NCI-H524 (cell line): ENCODE results near the gene HES6.
"Not testable (repeated sequence)": the region's sequence is repeated elsewhere in the genome, so short reads cannot be mapped to it uniquely, and the experiment has no call there.

Experiments
- DNase-seq, 2 experiments: peaks; one replicate each; lab custom pipeline; 2025; lab: John Stamatoyannopoulos, UW

Gene HES6

GRCh38 chr2:238272156-238272555, 32.3 kb upstream of the HES6 start:
- no peak for DNase-seq

GRCh38 chr2:238271686-238272085, 31.8 kb upstream of the HES6 start:
- DNase-seq: not testable (repeated sequence)

GRCh38 chr2:238271061-238271554, 31.3 kb upstream of the HES6 start:
- DNase-seq: no peak

- no peak for DNase-seq
These were observed 30.8 kb upstream of the HES6 start for GRCh38 chr2:238270606-238271005.

- DNase-seq: no peak
These were observed 29.9 kb upstream of the HES6 start for GRCh38 chr2:238269741-238270140.

- no peak for DNase-seq
These were observed 28.2 kb upstream of the HES6 start for GRCh38 chr2:238267884-238268680.

- DNase-seq: no peak
These were observed 27.5 kb upstream of the HES6 start for GRCh38 chr2:238267341-238267710.

GRCh38 chr2:238265605-238266004, 25.8 kb upstream of the HES6 start:
- no peak for DNase-seq

GRCh38 chr2:238264072-238264460, 24.2 kb upstream of the HES6 start:
- DNase-seq: no peak

GRCh38 chr2:238263204-238264071, 23.6 kb upstream of the HES6 start:
- peak; percentile 12 to 81 for DNase-seq

GRCh38 chr2:238262496-238263122, 22.8 kb upstream of the HES6 start:
- DNase-seq: no peak

- DNase-seq: no peak
These were observed 22.0 kb upstream of the HES6 start for GRCh38 chr2:238261718-238262375.

- DNase-seq: no peak
These were observed 21.0 kb upstream of the HES6 start for GRCh38 chr2:238260883-238261282.

GRCh38 chr2:238259061-238260020, 19.5 kb upstream of the HES6 start:
- peak; percentile 7 to 33 for DNase-seq

- no peak for DNase-seq
These were observed 18.2 kb upstream of the HES6 start for GRCh38 chr2:238257786-238258700.

- DNase-seq: peak; percentile 94 to 96
These were observed 16.8 kb upstream of the HES6 start for GRCh38 chr2:238256594-238257104.

GRCh38 chr2:238256111-238256510, 16.3 kb upstream of the HES6 start:
- peak in 1 of 2 experiments; percentile 47 for DNase-seq

GRCh38 chr2:238255636-238256035, 15.8 kb upstream of the HES6 start:
- peak in 1 of 2 experiments; percentile 70 for DNase-seq

- DNase-seq: peak; percentile 87 to 96
These were observed 15.3 kb upstream of the HES6 start for GRCh38 chr2:238255151-238255551.
